ENCODE measurements around the gene SNAPC2.
A peak's percentile ranks its signal among the peaks of the same experiment; 100 is the strongest.
"Not testable (repeated sequence)": the region's sequence is repeated elsewhere in the genome, so short reads cannot be mapped to it uniquely, and the experiment has no call there.

Gene SNAPC2

DNA sequence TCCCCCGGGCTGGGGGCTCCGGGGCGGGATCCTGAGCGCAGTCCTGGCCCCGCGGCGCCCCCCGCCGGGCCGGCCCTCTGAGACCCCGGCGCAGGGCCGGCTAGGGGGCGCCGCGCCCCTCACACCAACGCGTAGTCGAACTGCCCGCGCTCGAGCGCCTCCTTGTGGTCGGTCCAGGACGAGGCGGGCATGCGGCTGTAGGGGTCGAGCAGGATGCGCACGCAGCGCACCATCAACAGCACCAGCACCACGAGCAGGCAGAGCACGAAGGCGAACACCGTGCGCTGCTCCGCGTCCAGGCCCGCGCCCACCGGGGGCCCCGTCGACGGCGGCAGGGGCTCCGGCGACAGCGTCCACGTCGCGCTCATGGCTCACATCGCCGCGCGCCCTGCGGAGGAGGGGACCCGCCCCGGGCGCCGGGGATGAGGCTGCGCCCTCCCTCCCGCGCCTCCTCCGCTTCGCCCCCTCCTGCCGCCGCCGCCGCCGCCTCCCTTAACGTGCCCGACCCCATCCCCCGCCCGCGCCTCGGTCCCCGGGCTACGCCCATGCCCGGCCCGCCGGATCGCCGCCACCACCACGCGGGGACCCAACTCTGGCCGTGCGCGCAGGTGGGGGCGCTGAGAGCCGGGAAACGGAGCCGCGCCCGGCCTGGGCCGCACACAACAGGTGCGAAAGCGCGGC, 5.2 kb downstream of the SNAPC2 start:
- under 1% methylated on average over 98 of the region's 98 CpGs for WGBS
- Histone ChIP-seq H3K4me1 (ENCODE audit: insufficient read depth, low read length) (no peaks in the 10 kb centered on the region), H3K27ac (ENCODE audit: low read depth, low read length) (no peak overlapping the region), H3K36me3 (ENCODE audit: insufficient read depth, low read length) (peaks cover 17% of the 10 kb centered on the region), H3K9ac (ENCODE audit: low read depth, low read length) (peak overlapping the region; percentile 66), H3K9me3 (ENCODE audit: insufficient read depth, low read depth, low read length) (no peaks in the 10 kb centered on the region), H3K27me3 (ENCODE audit: insufficient read depth, low read length) (no peaks in the 10 kb centered on the region), H3K4me3 (ENCODE audit: low read length) (peak overlapping the region; percentile 60)

- peak within 1 kb of the TSS; percentile 66 for H3K9ac ChIP-seq (ENCODE audit: low read depth, low read length)
- no peak within 1 kb of the TSS for H3K27ac ChIP-seq (ENCODE audit: low read depth, low read length)
- H3K9me3 ChIP-seq (ENCODE audit: insufficient read depth, low read depth, low read length) = no peaks in the 10 kb centered on the region
- 8% methylated on average over 65 of the region's 65 CpGs for WGBS
- H3K27me3 ChIP-seq (ENCODE audit: insufficient read depth, low read length) = no peaks in the 10 kb centered on the region
- no peaks in the 10 kb centered on the region for H3K4me1 ChIP-seq (ENCODE audit: insufficient read depth, low read length)
- H3K4me3 ChIP-seq (ENCODE audit: low read length) = peak within 1 kb of the TSS; percentile 60
- H3K36me3 ChIP-seq (ENCODE audit: insufficient read depth, low read length) = peaks cover 26% of the 10 kb centered on the region
Observed at GRCh38 chr19:7926021-7926726, 6.0 kb downstream of the SNAPC2 start, which contains the start of gene CTXN1. TSS of gene CTXN1 (minus strand) at chr19:7926135. CDS start at chr19:7925538, 597 bp downstream.

DNA sequence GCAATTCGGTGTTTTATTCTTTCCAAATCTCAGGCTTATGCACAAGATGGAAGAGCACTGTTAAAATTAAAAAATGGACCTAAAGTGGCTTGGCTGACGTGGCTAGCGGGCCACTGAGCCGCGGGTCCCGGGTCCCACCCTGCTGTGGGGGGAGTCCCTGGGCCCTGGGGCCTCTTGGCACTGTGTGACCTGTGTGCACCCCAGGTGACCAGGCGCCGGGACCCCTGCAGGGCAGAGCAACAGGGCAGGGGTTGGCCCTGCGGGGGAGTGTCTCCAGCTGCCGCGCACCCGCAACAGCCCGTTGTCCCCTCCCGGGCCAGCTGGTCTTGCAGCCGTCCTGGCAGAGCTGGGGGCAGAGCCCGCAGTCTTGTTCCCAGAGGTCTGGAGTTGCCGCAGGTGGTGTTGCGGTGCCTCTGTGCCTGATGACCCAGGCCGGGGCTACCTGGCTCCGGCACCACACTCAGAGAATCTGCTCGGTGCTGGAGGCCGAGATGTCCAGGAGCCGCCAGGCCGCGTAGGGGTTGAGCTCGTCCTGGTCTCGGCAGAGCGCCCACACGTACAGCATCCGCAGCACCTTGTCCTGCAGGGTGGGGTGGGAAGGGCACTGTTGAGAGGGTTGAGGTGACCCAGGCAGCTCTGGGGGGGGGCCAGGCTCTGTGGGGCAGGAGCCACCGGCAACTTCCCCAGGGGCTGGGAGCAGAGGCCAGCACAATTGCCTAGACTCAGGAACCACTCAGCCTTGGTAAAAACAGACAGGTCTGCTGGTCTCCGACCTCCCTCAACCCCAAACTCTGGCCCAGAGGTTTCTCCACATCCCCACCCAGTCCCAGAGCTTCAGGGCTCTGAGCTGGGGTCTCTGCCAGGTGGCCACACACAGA, 6.8 kb downstream of the SNAPC2 start:
- peaks cover 34% of the 10 kb centered on the region for H3K36me3 ChIP-seq (ENCODE audit: insufficient read depth, low read length)
- H3K4me1 ChIP-seq (ENCODE audit: insufficient read depth, low read length) = no peaks in the 10 kb centered on the region
- H3K9ac ChIP-seq (ENCODE audit: low read depth, low read length) = no peak overlapping the region
- no peak overlapping the region for H3K4me3 ChIP-seq (ENCODE audit: low read length)
- no peak overlapping the region for H3K27ac ChIP-seq (ENCODE audit: low read depth, low read length)
- H3K9me3 ChIP-seq (ENCODE audit: insufficient read depth, low read depth, low read length) = no peaks in the 10 kb centered on the region
- H3K27me3 ChIP-seq (ENCODE audit: insufficient read depth, low read length) = no peaks in the 10 kb centered on the region
- 88% methylated on average over 32 of the region's 32 CpGs for WGBS

GRCh38 chr19:7927605-7928333, 7.6 kb downstream of the SNAPC2 start:
- Histone ChIP-seq H3K27me3 (ENCODE audit: insufficient read depth, low read length) (no peaks in the 10 kb centered on the region), H3K9me3 (ENCODE audit: insufficient read depth, low read depth, low read length) (no peaks in the 10 kb centered on the region), H3K36me3 (ENCODE audit: insufficient read depth, low read length) (peaks cover 34% of the 10 kb centered on the region), H3K4me1 (ENCODE audit: insufficient read depth, low read length) (no peaks in the 10 kb centered on the region), H3K27ac (ENCODE audit: low read depth, low read length) (no peak overlapping the region), H3K9ac (ENCODE audit: low read depth, low read length) (no peak overlapping the region), H3K4me3 (ENCODE audit: low read length) (no peak overlapping the region)
- 93% methylated on average over 23 of the region's 23 CpGs for WGBS

GRCh38 chr19:7928334-7928706, 8.2 kb downstream of the SNAPC2 start:
- Histone ChIP-seq H3K27ac (ENCODE audit: low read depth, low read length) (no peak overlapping the region), H3K4me3 (ENCODE audit: low read length) (no peak overlapping the region), H3K27me3 (ENCODE audit: insufficient read depth, low read length) (no peaks in the 10 kb centered on the region), H3K4me1 (ENCODE audit: insufficient read depth, low read length) (no peaks in the 10 kb centered on the region), H3K36me3 (ENCODE audit: insufficient read depth, low read length) (peaks cover 34% of the 10 kb centered on the region), H3K9me3 (ENCODE audit: insufficient read depth, low read depth, low read length) (no peaks in the 10 kb centered on the region), H3K9ac (ENCODE audit: low read depth, low read length) (no peak overlapping the region)
- 93% methylated on average over 9 of the region's 9 CpGs for WGBS

- Histone ChIP-seq H3K27me3 (ENCODE audit: insufficient read depth, low read length) (no peaks in the 10 kb centered on the region), H3K4me1 (ENCODE audit: insufficient read depth, low read length) (no peaks in the 10 kb centered on the region), H3K27ac (ENCODE audit: low read depth, low read length) (peak overlapping the region; percentile 4; the same call in 1 of the 2 replicates), H3K4me3 (ENCODE audit: low read length) (no peak overlapping the region), H3K9me3 (ENCODE audit: insufficient read depth, low read depth, low read length) (no peaks in the 10 kb centered on the region), H3K36me3 (ENCODE audit: insufficient read depth, low read length) (peaks cover 41% of the 10 kb centered on the region), H3K9ac (ENCODE audit: low read depth, low read length) (no peak overlapping the region)
- WGBS = 86% methylated on average over 23 of the region's 24 CpGs
Observed at GRCh38 chr19:7928741-7929701, 8.9 kb downstream of the SNAPC2 start.

GRCh38 chr19:7930030-7930429, 9.9 kb downstream of the SNAPC2 start:
- not testable (repeated sequence) for H3K4me1 ChIP-seq (ENCODE audit: insufficient read depth, low read length); H3K27me3 ChIP-seq (ENCODE audit: insufficient read depth, low read length); H3K4me3 ChIP-seq (ENCODE audit: low read length); H3K9me3 ChIP-seq (ENCODE audit: insufficient read depth, low read depth, low read length); H3K27ac ChIP-seq (ENCODE audit: low read depth, low read length); H3K9ac ChIP-seq (ENCODE audit: low read depth, low read length)
- WGBS = 94% methylated on average over 11 of the region's 11 CpGs
- peaks cover 51% of the 10 kb centered on the region for H3K36me3 ChIP-seq (ENCODE audit: insufficient read depth, low read length)

DNA sequence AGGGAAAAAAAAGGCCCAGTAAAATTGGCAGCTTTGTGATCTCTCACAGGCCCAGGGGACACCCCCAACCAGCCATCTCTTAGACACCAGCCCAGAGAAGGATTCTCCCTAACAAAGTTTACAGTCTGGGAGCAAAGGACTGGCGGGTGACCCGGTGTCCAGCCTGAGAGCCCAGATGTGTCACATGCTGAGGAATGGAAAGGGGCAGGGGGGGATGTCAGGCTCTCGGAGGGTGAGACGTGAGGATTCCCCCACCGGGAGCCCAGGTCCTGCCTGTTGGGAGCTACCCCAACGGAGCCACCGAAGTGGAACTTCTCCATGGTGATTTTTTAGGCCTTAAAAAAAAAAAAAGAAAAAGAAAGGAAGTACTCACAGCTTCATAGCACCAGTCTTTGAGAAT, 10.6 kb downstream of the SNAPC2 start:
- H3K9me3 ChIP-seq (ENCODE audit: insufficient read depth, low read depth, low read length) = no peaks in the 10 kb centered on the region

DNA sequence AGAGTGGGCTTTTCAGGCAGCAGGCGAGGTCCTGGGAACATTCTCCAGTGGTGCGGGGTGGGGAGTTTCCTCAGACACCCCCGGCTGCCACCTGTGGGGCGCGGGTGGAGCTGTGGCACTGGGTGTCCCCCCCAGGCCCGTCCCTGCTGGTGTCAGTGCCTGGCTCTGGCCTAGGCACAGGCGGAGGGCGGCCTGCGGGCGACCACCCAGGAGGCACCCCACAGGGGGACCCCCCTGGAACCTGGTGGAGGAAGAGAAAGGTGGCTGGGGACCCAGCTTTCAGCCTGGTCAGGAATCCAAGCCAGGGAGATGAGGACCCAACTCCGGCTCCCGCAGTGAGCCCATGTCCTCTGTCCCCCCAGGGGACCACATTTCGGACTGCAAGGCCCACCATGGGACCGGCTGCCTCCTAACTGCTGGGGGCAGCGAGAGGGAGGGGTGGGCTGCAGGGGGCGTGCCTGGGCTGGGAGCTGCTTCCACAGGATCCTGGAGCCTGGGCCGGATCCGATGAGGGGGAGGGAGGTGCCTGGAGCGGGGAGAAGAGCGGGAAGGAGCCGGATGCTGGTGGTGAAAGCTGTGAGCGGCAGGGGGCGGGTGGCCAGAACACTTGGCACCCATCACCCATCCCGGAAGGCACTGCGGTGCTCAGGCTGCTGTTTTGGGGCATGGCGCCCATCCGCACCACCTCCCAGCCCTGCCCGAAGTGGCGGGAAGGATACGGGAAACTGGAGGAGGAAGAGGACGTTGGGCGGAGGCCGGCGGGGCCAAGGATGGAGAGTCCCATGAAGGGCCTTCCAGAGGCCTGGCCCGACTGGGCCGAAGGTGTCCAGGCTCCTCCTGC, 11.3 kb downstream of the SNAPC2 start:
- Histone ChIP-seq H3K36me3 (ENCODE audit: insufficient read depth, low read length) (peaks cover 65% of the 10 kb centered on the region), H3K4me3 (ENCODE audit: low read length) (no peak overlapping the region), H3K4me1 (ENCODE audit: insufficient read depth, low read length) (no peaks in the 10 kb centered on the region), H3K27me3 (ENCODE audit: insufficient read depth, low read length) (no peaks in the 10 kb centered on the region), H3K9me3 (ENCODE audit: insufficient read depth, low read depth, low read length) (no peaks in the 10 kb centered on the region), H3K9ac (ENCODE audit: low read depth, low read length) (no peak overlapping the region), H3K27ac (ENCODE audit: low read depth, low read length) (no peak overlapping the region)
- 97% methylated on average over 36 of the region's 36 CpGs for WGBS

More for the DNA sequence above, 10.6 kb downstream of the SNAPC2 start:
- Histone ChIP-seq H3K36me3 (ENCODE audit: insufficient read depth, low read length) (peaks cover 58% of the 10 kb centered on the region), H3K27me3 (ENCODE audit: insufficient read depth, low read length) (no peaks in the 10 kb centered on the region), H3K9ac (ENCODE audit: low read depth, low read length) (no peak overlapping the region), H3K4me1 (ENCODE audit: insufficient read depth, low read length) (no peaks in the 10 kb centered on the region), H3K4me3 (ENCODE audit: low read length) (no peak overlapping the region), H3K27ac (ENCODE audit: low read depth, low read length) (no peak overlapping the region)
- 94% methylated on average over 7 of the region's 7 CpGs for WGBS
